CD14-positive monocyte (primary cell): ENCODE measurements around the gene ELF1. TPM values are rescaled to one million over a fixed set of nuclear protein-coding genes. Genes with fewer than 3 reads are reported as not detected.
"Not testable (repeated sequence)": the region's sequence is repeated elsewhere in the genome, so short reads cannot be mapped to it uniquely, and the experiment has no call there.

Experiments used
- DNase-seq, 3 donors: peaks; one replicate each; pipeline ENCODE4 v3.0.0-alpha.2; 2011 to 2022
- H2AFZ ChIP-seq: 2 replicates; pipeline ENCODE4 v1.6.0; 2012; ENCODE audit warnings: mild to moderate bottlenecking, low read depth, low read length, inconsistent platforms; ENCODE audit not compliant: insufficient read depth, poor library complexity, severe bottlenecking
- H3K27ac ChIP-seq, 2 donors: 1 replicate in 1 of 2; 2 replicates in 1 of 2; pipeline ENCODE4 v1.5.1; 2012 to 2013; ENCODE audit warnings: low read length in 2 of 2, control low read depth in 1 of 2, inconsistent platforms in 1 of 2, low read depth in 1 of 2, mild to moderate bottlenecking in 1 of 2
- H3K27me3 ChIP-seq, 2 donors: one replicate each; pipeline versions ENCODE4 v1.6.0 to v1.6.1; 2011 to 2013; ENCODE audit warnings: low read length in 2 of 2; ENCODE audit not compliant: control insufficient read depth in 2 of 2, insufficient read depth in 2 of 2
- H3K36me3 ChIP-seq, 2 donors: replicated peaks in 1 of 2; 1 replicate in 1 of 2; 2 replicates in 1 of 2; pipeline versions ENCODE4 v1.5.1 to v1.6.1; 2012 to 2013; ENCODE audit warnings: low read length in 2 of 2, control low read depth in 1 of 2, inconsistent platforms in 1 of 2, mild to moderate bottlenecking in 1 of 2; ENCODE audit not compliant: insufficient read depth in 2 of 2, control insufficient read depth in 1 of 2
- H3K4me1 ChIP-seq, 2 donors: 1 replicate in 1 of 2; 2 replicates in 1 of 2; pipeline versions ENCODE4 v1.5.1 to v1.6.1; 2012 to 2013; ENCODE audit warnings: low read length in 2 of 2, control low read depth in 1 of 2, inconsistent platforms in 1 of 2, mild to moderate bottlenecking in 1 of 2, moderate library complexity in 1 of 2; ENCODE audit not compliant: insufficient read depth in 2 of 2, control insufficient read depth in 1 of 2
- H3K4me2 ChIP-seq: replicated peaks from 2 replicates; pipeline ENCODE3; 2012; ENCODE audit warnings: low read length, moderate library complexity, mild to moderate bottlenecking; ENCODE audit not compliant: poor library complexity, severe bottlenecking; ENCODE audit errors: extremely low read depth
- H3K4me3 ChIP-seq, 3 experiments: fragments of 200-600 bp in 1 of 3; sonication (generic) in 1 of 3; replicated peaks in 1 of 3; 1 replicate in 2 of 3; 2 replicates in 1 of 3; pipeline ENCODE4 v1.5.1; 2011 to 2013; ENCODE audit warnings: low read length in 3 of 3, mild to moderate bottlenecking in 3 of 3, control low read depth in 2 of 3, low read depth in 2 of 3, inconsistent platforms in 1 of 3, moderate library complexity in 1 of 3
- H3K79me2 ChIP-seq: 2 replicates; pipeline ENCODE4 v1.6.0; 2012; ENCODE audit warnings: mild to moderate bottlenecking, control low read depth, inconsistent platforms, low read length, moderate library complexity; ENCODE audit not compliant: insufficient read depth
- H3K9ac ChIP-seq: 2 replicates; pipeline ENCODE4 v1.6.0; 2017; ENCODE audit warnings: low read length, mild to moderate bottlenecking; ENCODE audit not compliant: insufficient read depth, poor library complexity, severe bottlenecking
- H3K9me3 ChIP-seq, 2 donors: replicated peaks in 1 of 2; 1 replicate in 1 of 2; 2 replicates in 1 of 2; pipeline versions ENCODE4 v1.5.1 to v1.6.1; 2012 to 2013; ENCODE audit warnings: low read length in 2 of 2, control low read depth in 1 of 2; ENCODE audit not compliant: control insufficient read depth in 1 of 2, insufficient read depth in 1 of 2
- H4K20me1 ChIP-seq: 2 replicates; pipeline ENCODE4 v1.6.0; 2012; ENCODE audit warnings: mild to moderate bottlenecking, low read length, control low read depth, moderate library complexity; ENCODE audit not compliant: insufficient read depth
- H3K27ac Mint-ChIP-seq, 7 donors: one replicate each; pipeline ENCODE4 v1.8.0; 2020; ENCODE audit warnings: mild to moderate bottlenecking in 7 of 7, mixed read lengths in 7 of 7, moderate library complexity in 6 of 7, inconsistent platforms in 2 of 7
- H3K27me3 Mint-ChIP-seq, 3 donors: one replicate each; pipeline ENCODE4 v1.8.0; 2021 to 2022; ENCODE audit warnings: low read depth in 3 of 3, mild to moderate bottlenecking in 3 of 3, mixed read lengths in 3 of 3, moderate library complexity in 3 of 3, inconsistent platforms in 1 of 3
- H3K36me3 Mint-ChIP-seq, 2 donors: one replicate each; pipeline ENCODE4 v1.8.0; 2020; ENCODE audit warnings: mixed read lengths in 2 of 2, inconsistent platforms in 1 of 2, mild to moderate bottlenecking in 1 of 2
- H3K4me1 Mint-ChIP-seq: one replicate; pipeline ENCODE4 v1.8.0; 2020; ENCODE audit warnings: mild to moderate bottlenecking, mixed read lengths
- H3K4me3 Mint-ChIP-seq, 2 donors: one replicate each; pipeline ENCODE4 v1.8.0; 2020; ENCODE audit warnings: mild to moderate bottlenecking in 2 of 2, mixed read lengths in 2 of 2, moderate library complexity in 1 of 2
- H3K9me3 Mint-ChIP-seq, 7 donors: one replicate each; pipeline ENCODE4 v1.8.0; 2020 to 2022; ENCODE audit warnings: mixed read lengths in 7 of 7, mild to moderate bottlenecking in 6 of 7, moderate library complexity in 6 of 7, inconsistent platforms in 2 of 7
- WGBS: methylation state at CpG from one replicate; pipeline ENCODE4 v1.1.5; 2013; ENCODE audit warnings: missing lambda C conversion rate; ENCODE audit not compliant: insufficient coverage; 5-methylcytosine and 5-hydroxymethylcytosine counted together
- intact Hi-C, 2 donors: fragments of 100-400 bp; cut with micrococcal nuclease; formaldehyde crosslinking; loops; one replicate each; pipeline versions ENCODE4 v1.15.0 to v1.15.1; 2023
- polyA plus RNA-seq, 3 donors: library from polyadenylated mRNA; depleted of rRNA in 1 of 3; unstranded in 2 of 3; stranded (reverse) in 1 of 3; fragments of 300-500 nt in 2 of 3; fragments of >200 nt in 1 of 3; fragmentation: Illumina TruSeq in 2 of 3; gene quantifications; 1 replicate in 2 of 3; 2 replicates in 1 of 3; pipeline ENCODE4 v1.2.3, GENCODE V29; 2012 to 2021
- TF ChIP-seq, protein P1 (sequence below): fragments of 200-600 bp; IDR thresholded peaks from one replicate; pipeline ENCODE4 v1.8.0; 2022; ENCODE audit warnings: antibody characterized with exemption, mild to moderate bottlenecking

The ELF1 gene
- polyA plus RNA-seq, 3 donors: 63.1 to 83.3 (median 83.3) TPM

DNA sequence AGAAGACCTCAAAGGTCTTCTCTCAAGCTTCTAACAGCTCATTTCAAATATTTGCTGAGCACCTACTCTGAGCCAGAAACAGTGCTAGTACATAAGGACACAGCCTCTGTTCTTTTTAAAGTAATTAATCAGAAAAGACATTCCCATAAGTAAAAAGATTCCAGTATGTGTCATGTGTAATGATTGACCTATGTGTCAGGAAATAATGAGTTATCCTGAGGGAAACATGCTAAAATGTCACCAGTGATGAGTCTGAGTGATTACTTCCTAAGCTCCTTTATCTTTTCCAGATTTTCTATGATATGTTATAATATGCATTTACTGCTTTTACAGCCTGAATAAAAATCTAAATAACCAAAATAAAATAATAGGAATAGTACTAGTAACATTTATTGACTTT, 122.1 kb downstream of the ELF1 start:
- TF ChIP-seq, protein P1, sequence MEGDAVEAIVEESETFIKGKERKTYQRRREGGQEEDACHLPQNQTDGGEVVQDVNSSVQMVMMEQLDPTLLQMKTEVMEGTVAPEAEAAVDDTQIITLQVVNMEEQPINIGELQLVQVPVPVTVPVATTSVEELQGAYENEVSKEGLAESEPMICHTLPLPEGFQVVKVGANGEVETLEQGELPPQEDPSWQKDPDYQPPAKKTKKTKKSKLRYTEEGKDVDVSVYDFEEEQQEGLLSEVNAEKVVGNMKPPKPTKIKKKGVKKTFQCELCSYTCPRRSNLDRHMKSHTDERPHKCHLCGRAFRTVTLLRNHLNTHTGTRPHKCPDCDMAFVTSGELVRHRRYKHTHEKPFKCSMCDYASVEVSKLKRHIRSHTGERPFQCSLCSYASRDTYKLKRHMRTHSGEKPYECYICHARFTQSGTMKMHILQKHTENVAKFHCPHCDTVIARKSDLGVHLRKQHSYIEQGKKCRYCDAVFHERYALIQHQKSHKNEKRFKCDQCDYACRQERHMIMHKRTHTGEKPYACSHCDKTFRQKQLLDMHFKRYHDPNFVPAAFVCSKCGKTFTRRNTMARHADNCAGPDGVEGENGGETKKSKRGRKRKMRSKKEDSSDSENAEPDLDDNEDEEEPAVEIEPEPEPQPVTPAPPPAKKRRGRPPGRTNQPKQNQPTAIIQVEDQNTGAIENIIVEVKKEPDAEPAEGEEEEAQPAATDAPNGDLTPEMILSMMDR: no peak
- Mint-ChIP-seq H3K9me3 (peaks cover 0 to 11% (median 2%) of the 10 kb centered on the region in 7 donors), H3K36me3 (peaks cover 0 to 16% of the 10 kb centered on the region in 2 donors), H3K4me3 (no peak overlapping the region), H3K27me3 (no peaks in the 10 kb centered on the region), H3K4me1 (no peaks in the 10 kb centered on the region), H3K27ac (no peak overlapping the region)
- no peak for DNase-seq
- intact Hi-C loops: no loop called here
- H3K9me3 ChIP-seq: no peaks in the 10 kb centered on the region
- no peaks in the 10 kb centered on the region for H3K79me2 ChIP-seq
- H2AFZ ChIP-seq: no peak overlapping the region
- no peak overlapping the region for H3K4me3 ChIP-seq
- no peaks in the 10 kb centered on the region for H4K20me1 ChIP-seq
- no peaks in the 10 kb centered on the region for H3K4me1 ChIP-seq
- no peak overlapping the region for H3K9ac ChIP-seq
- H3K4me2 ChIP-seq: no peak overlapping the region
- no peaks in the 10 kb centered on the region for H3K27me3 ChIP-seq
- no peak overlapping the region for H3K27ac ChIP-seq
- no peaks in the 10 kb centered on the region for H3K36me3 ChIP-seq

DNA sequence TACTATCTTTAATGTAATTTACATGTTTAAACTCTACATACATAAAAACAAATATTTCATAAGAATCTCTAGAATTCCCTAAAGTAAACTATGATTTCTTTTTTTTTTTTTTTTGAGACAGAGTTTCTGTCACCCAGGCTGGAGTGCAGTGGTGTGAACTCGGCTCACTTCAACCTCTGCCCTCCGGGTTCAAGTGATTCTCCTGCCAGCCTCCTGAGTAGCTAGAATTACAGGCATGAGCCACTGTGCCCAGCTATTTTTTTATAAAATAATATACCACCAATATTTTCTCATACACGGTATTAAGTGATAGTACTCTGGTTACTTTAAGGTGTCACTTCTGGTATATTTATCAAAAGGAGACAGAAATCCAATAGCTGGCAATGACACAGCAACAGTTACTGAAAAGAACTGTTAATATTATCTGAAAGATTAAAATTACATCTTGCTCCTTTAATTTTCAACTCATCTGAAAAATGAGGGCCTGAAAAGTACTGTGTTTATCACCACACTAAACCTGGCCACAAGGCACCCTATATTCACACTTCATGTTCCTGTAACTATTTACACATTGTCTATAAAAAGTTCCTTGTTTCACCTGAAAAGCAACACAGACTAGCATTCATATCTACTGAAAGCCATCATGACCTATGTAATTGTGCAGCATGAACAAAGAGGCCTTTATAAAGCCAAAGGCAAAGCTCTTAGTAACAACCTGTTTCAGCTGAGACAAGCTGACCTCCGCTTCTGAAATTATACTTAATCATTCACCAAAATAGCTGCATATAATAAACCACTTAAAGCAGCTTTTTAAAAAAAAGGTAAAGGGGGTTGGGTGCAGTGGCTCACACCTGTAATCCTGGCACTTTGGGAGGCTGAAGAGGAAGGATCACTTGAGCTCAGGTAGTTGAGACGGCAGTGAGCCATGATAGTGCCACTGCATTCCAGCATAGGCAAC, 123.6 kb downstream of the ELF1 start:
- Histone ChIP-seq H3K79me2 (no peaks in the 10 kb centered on the region), H2AFZ (no peak overlapping the region), H3K9ac (no peak overlapping the region), H3K27me3 (no peaks in the 10 kb centered on the region), H3K4me1 (no peaks in the 10 kb centered on the region), H3K4me2 (no peak overlapping the region), H3K9me3 (no peaks in the 10 kb centered on the region), H4K20me1 (no peaks in the 10 kb centered on the region), H3K4me3 (no peak overlapping the region), H3K36me3 (no peaks in the 10 kb centered on the region), H3K27ac (no peak overlapping the region)
- DNase-seq: no peak
- peak overlapping the region in 1 of 7 donors; percentile 35 for H3K27ac Mint-ChIP-seq
- H3K4me1 Mint-ChIP-seq: no peaks in the 10 kb centered on the region
- peaks cover 2 to 22% of the 10 kb centered on the region in 2 donors for H3K36me3 Mint-ChIP-seq
- TF ChIP-seq, protein P1: no peak
- no peak overlapping the region for H3K4me3 Mint-ChIP-seq
- no CpG with 5 or more reads among the region's 5 CpGs for WGBS
- no peaks in the 10 kb centered on the region for H3K27me3 Mint-ChIP-seq
- intact Hi-C loops: no loop called here
- peaks cover 1 to 16% (median 10%) of the 10 kb centered on the region in 7 donors for H3K9me3 Mint-ChIP-seq

DNA sequence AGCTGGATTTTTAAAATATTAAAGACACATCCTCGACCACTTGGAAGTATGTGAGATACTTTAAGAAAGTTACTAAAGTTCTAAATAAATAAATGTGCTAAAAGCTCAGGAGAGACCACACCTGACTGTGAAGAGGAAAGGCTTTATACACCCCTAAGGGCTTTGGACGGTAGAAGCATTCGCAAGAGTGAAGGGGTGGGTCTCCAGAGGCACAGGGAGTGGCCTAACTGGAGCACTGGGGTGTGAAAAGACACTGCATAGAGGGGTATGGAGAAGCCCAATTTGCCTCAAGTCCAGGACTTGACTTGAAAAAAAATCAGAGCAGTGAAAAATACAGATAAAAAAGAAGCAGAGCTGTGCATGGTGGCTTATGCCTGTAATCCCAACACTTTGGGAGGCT, 125.5 kb downstream of the ELF1 start:
- not testable (repeated sequence) for H3K4me3 Mint-ChIP-seq

More for the DNA sequence above, 125.5 kb downstream of the ELF1 start:
- H3K4me3 ChIP-seq, H3K4me1 Mint-ChIP-seq, intact Hi-C loops, H3K9ac ChIP-seq, H3K4me1 ChIP-seq, H3K4me2 ChIP-seq, H2AFZ ChIP-seq, H3K27ac ChIP-seq, H4K20me1 ChIP-seq, H3K79me2 ChIP-seq, DNase-seq, H3K9me3 ChIP-seq, H3K27me3 Mint-ChIP-seq, H3K27me3 ChIP-seq, H3K36me3 ChIP-seq: not testable (repeated sequence)
- Mint-ChIP-seq H3K27ac (peak overlapping the region in 3 of 7 donors; percentile 51 to 83 (median 51)), H3K36me3 (peaks cover 8 to 28% of the 10 kb centered on the region in 2 donors), H3K9me3 (peaks cover 9 to 25% (median 14%) of the 10 kb centered on the region in 7 donors)
- 100% methylated on average over 2 of the region's 3 CpGs for WGBS
